IPS-20b (cell line): ENCODE results near the gene GLI3.

ENCODE experiments used
- H3K27ac ChIP-seq: one replicate; pipeline ENCODE4 v1.5.1; 2013; ENCODE audit warnings: low read length
- H3K27me3 ChIP-seq: 2 replicates; pipeline ENCODE4 v1.6.1; 2013; ENCODE audit warnings: mild to moderate bottlenecking, low read length, inconsistent platforms; ENCODE audit not compliant: insufficient read depth
- H3K36me3 ChIP-seq: 2 replicates; pipeline ENCODE4 v1.6.1; 2013; ENCODE audit warnings: low read depth, mild to moderate bottlenecking, inconsistent platforms, low read length, moderate library complexity; ENCODE audit not compliant: insufficient read depth
- H3K4me1 ChIP-seq: 2 replicates; pipeline ENCODE4 v1.6.1; 2013; ENCODE audit warnings: mild to moderate bottlenecking, control low read depth, inconsistent platforms, low read length, moderate library complexity; ENCODE audit not compliant: insufficient read depth
- H3K4me3 ChIP-seq: 2 replicates; pipeline ENCODE4 v1.5.1; 2013; ENCODE audit warnings: mild to moderate bottlenecking, low read length, inconsistent platforms
- H3K9ac ChIP-seq: 2 replicates; pipeline ENCODE4 v1.6.1; 2013; ENCODE audit warnings: low read depth, mild to moderate bottlenecking, inconsistent platforms, low read length, moderate library complexity
- H3K9me3 ChIP-seq: 2 replicates; pipeline ENCODE4 v1.6.1; 2013; ENCODE audit warnings: mild to moderate bottlenecking, low read depth, low read length, inconsistent platforms; ENCODE audit not compliant: insufficient read depth

GLI3 gene

GRCh38 chr7:42193471-42194129, 43.4 kb downstream of the GLI3 start:
- Histone ChIP-seq H3K9me3 (no peaks in the 10 kb centered on the region), H3K9ac (no peak overlapping the region), H3K27me3 (no peaks in the 10 kb centered on the region), H3K4me3 (no peak overlapping the region), H3K27ac (no peak overlapping the region), H3K36me3 (peaks cover 3% of the 10 kb centered on the region; the same call in 1 of the 2 replicates), H3K4me1 (peaks cover 11% of the 10 kb centered on the region; the same call in 1 of the 2 replicates)

GRCh38 chr7:42192851-42193461, 44.1 kb downstream of the GLI3 start:
- H3K27me3 ChIP-seq: no peaks in the 10 kb centered on the region
- H3K36me3 ChIP-seq: peaks cover 3% of the 10 kb centered on the region; the same call in 1 of the 2 replicates
- H3K4me3 ChIP-seq: no peak overlapping the region
- no peak overlapping the region for H3K27ac ChIP-seq
- no peak overlapping the region for H3K9ac ChIP-seq
- peaks cover 11% of the 10 kb centered on the region; the same call in 1 of the 2 replicates for H3K4me1 ChIP-seq
- no peaks in the 10 kb centered on the region for H3K9me3 ChIP-seq

- H3K27ac ChIP-seq: no peak overlapping the region
- peaks cover 11% of the 10 kb centered on the region; the same call in 1 of the 2 replicates for H3K4me1 ChIP-seq
Observed at GRCh38 chr7:42192066-42192465, 44.9 kb downstream of the GLI3 start.

GRCh38 chr7:42189535-42189934, 47.5 kb downstream of the GLI3 start:
- H3K27me3 ChIP-seq: no peaks in the 10 kb centered on the region
- H3K27ac ChIP-seq: no peak overlapping the region
- H3K9me3 ChIP-seq: no peaks in the 10 kb centered on the region
- H3K4me3 ChIP-seq: no peak overlapping the region
- H3K36me3 ChIP-seq: no peaks in the 10 kb centered on the region
- H3K9ac ChIP-seq: no peak overlapping the region
- H3K4me1 ChIP-seq: peaks cover 11% of the 10 kb centered on the region; the same call in 1 of the 2 replicates

More at GRCh38 chr7:42192066-42192465, 44.9 kb downstream of the GLI3 start:
- Histone ChIP-seq H3K27me3 (no peaks in the 10 kb centered on the region), H3K9me3 (no peaks in the 10 kb centered on the region), H3K36me3 (no peaks in the 10 kb centered on the region), H3K9ac (no peak overlapping the region), H3K4me3 (no peak overlapping the region)

- H3K4me1 ChIP-seq: no peaks in the 10 kb centered on the region
- no peak overlapping the region for H3K27ac ChIP-seq
- no peaks in the 10 kb centered on the region for H3K27me3 ChIP-seq
- H3K9me3 ChIP-seq: no peaks in the 10 kb centered on the region
- no peak overlapping the region for H3K9ac ChIP-seq
- no peak overlapping the region for H3K4me3 ChIP-seq
- no peaks in the 10 kb centered on the region for H3K36me3 ChIP-seq
Observed at GRCh38 chr7:42186151-42186550, 50.9 kb downstream of the GLI3 start.

GRCh38 chr7:42185726-42186125, 51.3 kb downstream of the GLI3 start:
- Histone ChIP-seq H3K27me3 (no peaks in the 10 kb centered on the region), H3K36me3 (no peaks in the 10 kb centered on the region), H3K4me1 (no peaks in the 10 kb centered on the region), H3K9ac (no peak overlapping the region), H3K4me3 (no peak overlapping the region), H3K27ac (no peak overlapping the region), H3K9me3 (no peaks in the 10 kb centered on the region)

GRCh38 chr7:42183547-42183946, 53.5 kb downstream of the GLI3 start:
- Histone ChIP-seq H3K27me3 (no peaks in the 10 kb centered on the region), H3K4me3 (no peak overlapping the region), H3K4me1 (no peaks in the 10 kb centered on the region), H3K36me3 (peaks cover 5% of the 10 kb centered on the region; the same call in 1 of the 2 replicates), H3K9ac (no peak overlapping the region), H3K9me3 (no peaks in the 10 kb centered on the region), H3K27ac (no peak overlapping the region)

GRCh38 chr7:42181566-42181965, 55.4 kb downstream of the GLI3 start:
- no peak overlapping the region for H3K27ac ChIP-seq
- H3K4me3 ChIP-seq: no peak overlapping the region
- no peaks in the 10 kb centered on the region for H3K27me3 ChIP-seq
- no peak overlapping the region for H3K9ac ChIP-seq
- H3K9me3 ChIP-seq: no peaks in the 10 kb centered on the region
- H3K4me1 ChIP-seq: no peaks in the 10 kb centered on the region
- peaks cover 5% of the 10 kb centered on the region; the same call in 1 of the 2 replicates for H3K36me3 ChIP-seq

- no peak overlapping the region for H3K27ac ChIP-seq
- no peaks in the 10 kb centered on the region for H3K9me3 ChIP-seq
Observed at GRCh38 chr7:42180806-42181205, 56.2 kb downstream of the GLI3 start.

GRCh38 chr7:42176724-42177101, 60.3 kb downstream of the GLI3 start:
- peaks cover 5% of the 10 kb centered on the region; the same call in 1 of the 2 replicates for H3K36me3 ChIP-seq
- H3K27me3 ChIP-seq: no peaks in the 10 kb centered on the region
- H3K4me1 ChIP-seq: no peaks in the 10 kb centered on the region
- H3K9ac ChIP-seq: no peak overlapping the region
- no peak overlapping the region for H3K4me3 ChIP-seq
- no peak overlapping the region for H3K27ac ChIP-seq
- no peaks in the 10 kb centered on the region for H3K9me3 ChIP-seq

More at GRCh38 chr7:42180806-42181205, 56.2 kb downstream of the GLI3 start:
- Histone ChIP-seq H3K27me3 (no peaks in the 10 kb centered on the region), H3K4me1 (no peaks in the 10 kb centered on the region), H3K9ac (no peak overlapping the region), H3K4me3 (no peak overlapping the region), H3K36me3 (peaks cover 5% of the 10 kb centered on the region; the same call in 1 of the 2 replicates)

GRCh38 chr7:42175834-42176723, 60.9 kb downstream of the GLI3 start:
- Histone ChIP-seq H3K4me1 (no peaks in the 10 kb centered on the region), H3K9ac (no peak overlapping the region), H3K27ac (no peak overlapping the region), H3K27me3 (no peaks in the 10 kb centered on the region), H3K36me3 (peaks cover 5% of the 10 kb centered on the region; the same call in 1 of the 2 replicates), H3K4me3 (no peak overlapping the region), H3K9me3 (no peaks in the 10 kb centered on the region)
